SK-N-MC (cell line): Measurements from ENCODE around the gene AGBL1.

Source experiments
- DNase-seq: peaks from one replicate; pipeline ENCODE4 v3.0.0-alpha.2; 2011; ENCODE audit warnings: low read depth, low spot score
- H3K27ac ChIP-seq: fragments of 200-600 bp; sonication (generic); 2 replicates; pipeline ENCODE4 v1.5.1; 2016; ENCODE audit warnings: mixed run types
- H3K36me3 ChIP-seq: fragments of 200-600 bp; sonication (generic); 2 replicates; pipeline ENCODE4 v1.6.1; 2017; ENCODE audit warnings: antibody characterized with exemption, low read length, mixed read lengths; ENCODE audit not compliant: insufficient read depth
- H3K4me3 ChIP-seq: fragments of 200-600 bp; sonication (generic); 2 replicates; pipeline ENCODE4 v1.5.1; 2016
- H3K9ac ChIP-seq: fragments of 200-600 bp; sonication (generic); 2 replicates; pipeline ENCODE4 v1.8.0; 2017; ENCODE audit warnings: mixed run types, mixed read lengths; ENCODE audit not compliant: insufficient read length
- H3K9me3 ChIP-seq: fragments of 200-600 bp; sonication (generic); 2 replicates; pipeline ENCODE4 v1.6.1; 2017; ENCODE audit warnings: low read depth, mild to moderate bottlenecking, antibody characterized with exemption, low read length, moderate library complexity, mixed read lengths
- EZH2 ChIP-seq: fragments of 200-600 bp; sonication (generic); IDR thresholded peaks from one replicate; pipeline ENCODE4 v1.6.1; 2017; ENCODE audit warnings: antibody characterized with exemption
- FOXP2 ChIP-seq: optimal IDR thresholded peaks from 2 replicates; pipeline ENCODE3; 2011; ENCODE audit warnings: mild to moderate bottlenecking, moderate library complexity; ENCODE audit not compliant: insufficient read depth; ENCODE audit errors: extremely low read length, control extremely low read depth
- POLR2AphosphoS5 ChIP-seq: IDR thresholded peaks from 2 replicates; pipeline ENCODE4 v1.6.1; 2012; ENCODE audit warnings: mild to moderate bottlenecking, low read depth, low read length, borderline replicate concordance

The AGBL1 gene

DNA sequence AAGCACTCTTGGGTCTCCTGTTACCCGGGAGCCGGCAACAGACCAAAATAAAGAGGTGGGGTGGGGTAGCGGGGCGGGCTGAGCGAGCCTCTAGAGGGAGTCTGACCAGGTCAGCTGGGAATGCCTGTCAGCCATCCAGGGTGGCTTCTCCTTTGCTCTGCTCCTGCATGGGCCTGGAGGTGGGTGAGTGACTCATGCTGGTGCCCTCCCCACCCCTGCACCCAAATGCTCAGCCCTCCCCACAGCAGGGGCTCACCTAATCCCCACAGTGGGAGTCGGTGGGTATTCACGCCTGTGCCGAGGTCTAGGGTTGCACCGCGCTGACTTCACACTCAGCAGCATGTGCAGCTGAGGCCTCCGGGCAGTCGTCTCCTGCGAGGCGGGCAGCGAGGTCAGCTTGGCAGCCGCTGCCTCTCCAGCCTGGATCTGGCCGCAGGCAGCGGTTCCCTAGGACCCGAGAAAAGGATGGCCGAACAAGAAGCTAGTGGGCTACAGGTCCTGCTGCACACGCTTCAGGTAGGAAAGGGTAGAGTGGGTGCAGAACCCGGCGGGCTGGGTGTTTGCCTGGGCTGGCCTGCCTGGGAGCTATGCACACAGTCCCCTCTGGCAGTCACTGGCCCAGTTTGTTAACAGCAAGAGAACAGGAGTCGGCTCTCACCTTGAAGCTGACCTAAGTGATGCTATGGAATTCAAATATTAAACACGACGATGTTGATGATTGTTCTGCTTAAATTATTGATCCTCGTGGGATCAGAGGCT lies at the start of gene AGBL1:
Gene AGBL1, plus strand, starts transcription at position 364 of the 759 bp plus-strand sequence.
- Histone ChIP-seq H3K27ac (no peak within 1 kb of the TSS), H3K4me3 (no peak within 1 kb of the TSS), H3K36me3 (no peaks in the 10 kb centered on the region), H3K9ac (no peak within 1 kb of the TSS), H3K9me3 (no peaks in the 10 kb centered on the region)
- no peak for DNase-seq
- TF ChIP-seq EZH2 (no peak), POLR2AphosphoS5 (no peak), FOXP2 (no peak)

DNA sequence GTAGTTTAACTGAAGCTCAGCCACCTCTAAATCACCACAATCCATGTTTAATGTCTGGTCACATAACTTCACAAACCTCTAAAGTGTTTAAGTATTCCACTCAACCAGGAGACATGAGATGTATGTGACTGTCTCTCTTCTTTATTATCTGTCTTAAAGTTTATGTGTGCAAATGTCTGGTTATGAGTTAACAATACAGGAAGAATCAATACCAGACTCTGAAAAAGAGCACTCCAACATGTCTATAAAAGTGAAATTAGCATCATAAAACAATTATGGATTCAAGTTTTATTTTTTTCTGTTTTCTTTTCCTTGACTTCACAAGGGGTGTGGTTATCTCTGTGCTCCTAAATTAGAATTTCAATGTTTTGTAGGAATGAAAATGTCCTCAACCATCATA lies 44.8 kb upstream of the AGBL1 start:
- TF ChIP-seq EZH2 (no peak), POLR2AphosphoS5 (no peak), FOXP2 (no peak)
- Histone ChIP-seq H3K27ac (no peak overlapping the region), H3K9ac (no peak overlapping the region), H3K9me3 (no peaks in the 10 kb centered on the region), H3K4me3 (no peak overlapping the region), H3K36me3 (no peaks in the 10 kb centered on the region)
- DNase-seq: no peak

DNA sequence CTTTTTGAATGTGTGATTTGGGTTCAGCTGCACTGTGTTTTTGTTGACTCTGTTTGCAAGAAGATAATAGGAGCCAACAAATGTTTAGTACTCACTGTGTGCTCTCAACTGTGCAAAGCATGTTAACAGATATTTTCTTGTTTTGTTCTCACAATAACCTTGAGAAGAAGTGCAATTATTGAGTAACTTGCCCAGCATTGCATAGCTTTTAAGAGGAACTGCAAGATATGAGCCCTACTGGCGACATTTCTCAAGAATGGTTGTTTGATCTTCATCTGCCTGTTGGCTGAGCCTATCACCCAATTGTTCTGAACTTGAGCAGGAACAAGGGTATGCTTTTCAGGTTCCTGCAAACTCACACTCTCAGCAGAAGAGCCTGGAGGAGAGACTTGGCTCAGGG lies 43.4 kb upstream of the AGBL1 start:
- DNase-seq: no peak
- TF ChIP-seq EZH2: no peak
- TF ChIP-seq FOXP2: no peak
- no peak for TF ChIP-seq POLR2AphosphoS5
- no peaks in the 10 kb centered on the region for H3K9me3 ChIP-seq

DNA sequence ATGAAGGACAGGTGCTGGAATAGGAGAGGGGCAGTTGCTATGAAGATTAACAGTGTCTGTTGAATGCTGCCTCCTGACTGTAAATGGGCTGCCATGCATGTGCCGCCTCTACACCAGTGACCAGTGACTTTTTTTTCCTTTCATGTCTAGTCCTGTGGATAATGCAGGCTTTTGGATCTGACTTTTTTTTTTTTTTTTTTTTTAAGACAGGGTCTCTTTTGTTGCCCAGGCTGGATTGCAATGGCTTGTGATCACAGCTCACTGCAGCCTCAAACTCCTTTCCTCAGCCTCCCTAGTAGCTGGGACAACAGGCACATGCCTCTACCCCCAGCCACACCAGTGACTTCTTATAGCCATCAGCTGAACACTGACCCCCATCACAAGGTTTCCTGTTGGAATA lies 41.2 kb upstream of the AGBL1 start:
- H3K27ac ChIP-seq: no peak overlapping the region
- no peaks in the 10 kb centered on the region for H3K36me3 ChIP-seq
- no peak overlapping the region for H3K9ac ChIP-seq
- no peak overlapping the region for H3K4me3 ChIP-seq
- no peak for TF ChIP-seq POLR2AphosphoS5
- no peaks in the 10 kb centered on the region for H3K9me3 ChIP-seq
- DNase-seq: no peak

More for the DNA sequence above, 43.4 kb upstream of the AGBL1 start:
- Histone ChIP-seq H3K9ac (no peak overlapping the region), H3K4me3 (no peak overlapping the region), H3K27ac (no peak overlapping the region), H3K36me3 (no peaks in the 10 kb centered on the region)

DNA sequence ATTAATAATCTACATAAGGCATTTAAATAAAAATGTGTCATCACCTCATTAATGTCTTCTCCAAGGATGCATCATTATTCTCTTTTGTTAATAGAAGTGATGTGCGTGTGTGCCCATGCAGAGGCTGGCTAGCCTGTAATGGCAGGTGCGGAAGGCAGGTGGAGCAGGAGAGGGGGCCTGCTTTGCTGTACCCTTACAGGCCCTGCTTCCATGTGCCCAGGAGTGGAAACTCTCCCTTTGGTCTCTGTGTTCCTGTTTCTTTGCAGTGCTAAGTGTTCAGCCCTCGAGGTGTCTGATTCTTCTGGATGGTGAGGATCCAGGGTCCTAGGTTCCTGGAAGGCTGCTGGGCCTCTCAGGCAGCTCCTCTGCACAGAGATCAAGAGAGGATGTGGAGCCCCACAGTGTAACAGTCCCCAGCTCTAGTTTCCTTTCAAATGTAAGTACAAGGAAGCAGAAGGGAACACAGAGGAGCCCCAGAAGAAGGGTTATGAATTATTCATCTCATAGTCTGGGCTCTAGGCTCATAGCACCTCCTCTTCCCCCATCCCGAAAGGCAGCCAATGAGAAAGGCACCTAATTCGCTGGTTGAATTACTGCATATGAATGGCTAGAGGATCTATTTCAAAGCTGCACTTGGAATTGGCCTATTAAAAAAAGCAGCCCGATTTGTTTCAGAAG lies 39.2 kb upstream of the AGBL1 start:
- TF ChIP-seq FOXP2: no peak
- TF ChIP-seq POLR2AphosphoS5: no peak
- no peak for TF ChIP-seq EZH2
- H3K4me3 ChIP-seq: no peak overlapping the region
- H3K9me3 ChIP-seq: no peaks in the 10 kb centered on the region
- H3K9ac ChIP-seq: no peak overlapping the region
- H3K27ac ChIP-seq: no peak overlapping the region
- DNase-seq: no peak
- no peaks in the 10 kb centered on the region for H3K36me3 ChIP-seq

DNA sequence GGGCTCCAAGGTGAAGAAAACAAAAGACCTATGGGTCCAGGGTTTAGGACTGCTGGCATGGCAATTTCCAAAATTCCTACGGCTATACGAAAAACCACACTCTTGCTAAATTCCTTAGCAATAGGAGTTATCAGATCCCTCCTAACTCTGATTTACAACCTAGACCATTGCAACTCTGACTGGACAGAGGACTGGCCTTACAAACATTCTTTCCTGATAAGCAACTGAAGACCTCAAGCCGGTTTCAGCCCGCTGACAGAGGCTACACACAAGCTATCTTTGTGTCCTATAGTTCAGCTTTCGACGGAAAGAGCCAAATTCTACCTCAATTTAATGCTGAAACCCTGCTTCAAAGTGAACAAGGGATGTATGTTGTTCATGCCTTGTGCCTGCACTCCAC lies 38.3 kb upstream of the AGBL1 start:
- TF ChIP-seq FOXP2 (no peak), EZH2 (no peak), POLR2AphosphoS5 (no peak)
- Histone ChIP-seq H3K27ac (no peak overlapping the region), H3K4me3 (no peak overlapping the region), H3K9me3 (no peaks in the 10 kb centered on the region), H3K36me3 (no peaks in the 10 kb centered on the region), H3K9ac (no peak overlapping the region)
- no peak for DNase-seq

DNA sequence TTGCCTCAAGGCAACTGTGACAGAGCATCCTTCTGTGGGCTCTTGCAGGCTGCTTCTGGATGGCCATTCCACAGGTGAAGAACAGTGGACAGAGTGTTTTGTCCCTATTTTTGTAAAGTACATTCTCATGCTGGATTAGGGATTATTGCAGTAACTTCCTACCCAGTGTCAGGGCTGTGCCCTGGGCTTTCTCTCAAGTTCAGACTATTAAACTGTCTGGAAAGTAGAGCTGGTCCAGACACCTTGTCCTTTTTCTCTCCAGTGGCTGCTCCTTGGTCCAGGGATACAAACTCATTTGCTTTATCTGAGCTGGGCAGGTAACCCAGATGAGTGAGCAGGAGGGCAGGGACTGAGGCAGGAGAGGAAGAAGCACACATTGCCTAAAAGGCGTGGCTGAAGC lies 37.4 kb upstream of the AGBL1 start:
- TF ChIP-seq POLR2AphosphoS5 (no peak), EZH2 (no peak), FOXP2 (no peak)
- Histone ChIP-seq H3K9me3 (no peaks in the 10 kb centered on the region), H3K9ac (no peak overlapping the region), H3K36me3 (no peaks in the 10 kb centered on the region), H3K4me3 (no peak overlapping the region), H3K27ac (no peak overlapping the region)
- no peak for DNase-seq

DNA sequence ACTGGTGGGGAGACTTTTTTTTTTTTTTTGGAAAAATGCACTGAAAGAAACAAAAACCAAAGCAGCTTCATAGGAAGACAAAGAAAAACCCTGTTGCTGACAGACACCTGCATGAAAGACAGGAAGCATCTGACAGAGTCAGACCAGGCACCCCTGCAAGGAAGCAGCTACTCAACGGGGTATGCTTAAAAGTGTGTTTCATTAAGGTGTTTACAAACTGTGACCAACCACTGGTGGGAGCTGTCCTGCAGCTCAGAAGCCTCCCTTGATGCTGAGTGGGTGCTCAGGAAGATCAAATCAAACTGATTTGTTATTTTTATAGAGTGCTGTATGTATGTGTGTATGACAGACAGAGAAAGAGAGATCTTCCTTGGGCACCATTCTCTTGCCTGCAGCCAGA lies 34.7 kb upstream of the AGBL1 start:
- H3K4me3 ChIP-seq: no peak overlapping the region
- no peak for DNase-seq
- TF ChIP-seq POLR2AphosphoS5: no peak
- no peak for TF ChIP-seq FOXP2
- no peak for TF ChIP-seq EZH2
- no peak overlapping the region for H3K9ac ChIP-seq
- no peak overlapping the region for H3K27ac ChIP-seq
- no peaks in the 10 kb centered on the region for H3K36me3 ChIP-seq
- no peaks in the 10 kb centered on the region for H3K9me3 ChIP-seq
